Iris pigment epithelial cell (primary cell): Measurements from ENCODE around the gene PHF2.
"Not testable (repeated sequence)": the region's sequence is repeated elsewhere in the genome, so short reads cannot be mapped to it uniquely, and the experiment has no call there.

Source experiments
- DNase-seq: peaks from one replicate; pipeline ENCODE4 v3.0.0-alpha.2; 2011; ENCODE audit warnings: low read depth

The PHF2 gene

DNA sequence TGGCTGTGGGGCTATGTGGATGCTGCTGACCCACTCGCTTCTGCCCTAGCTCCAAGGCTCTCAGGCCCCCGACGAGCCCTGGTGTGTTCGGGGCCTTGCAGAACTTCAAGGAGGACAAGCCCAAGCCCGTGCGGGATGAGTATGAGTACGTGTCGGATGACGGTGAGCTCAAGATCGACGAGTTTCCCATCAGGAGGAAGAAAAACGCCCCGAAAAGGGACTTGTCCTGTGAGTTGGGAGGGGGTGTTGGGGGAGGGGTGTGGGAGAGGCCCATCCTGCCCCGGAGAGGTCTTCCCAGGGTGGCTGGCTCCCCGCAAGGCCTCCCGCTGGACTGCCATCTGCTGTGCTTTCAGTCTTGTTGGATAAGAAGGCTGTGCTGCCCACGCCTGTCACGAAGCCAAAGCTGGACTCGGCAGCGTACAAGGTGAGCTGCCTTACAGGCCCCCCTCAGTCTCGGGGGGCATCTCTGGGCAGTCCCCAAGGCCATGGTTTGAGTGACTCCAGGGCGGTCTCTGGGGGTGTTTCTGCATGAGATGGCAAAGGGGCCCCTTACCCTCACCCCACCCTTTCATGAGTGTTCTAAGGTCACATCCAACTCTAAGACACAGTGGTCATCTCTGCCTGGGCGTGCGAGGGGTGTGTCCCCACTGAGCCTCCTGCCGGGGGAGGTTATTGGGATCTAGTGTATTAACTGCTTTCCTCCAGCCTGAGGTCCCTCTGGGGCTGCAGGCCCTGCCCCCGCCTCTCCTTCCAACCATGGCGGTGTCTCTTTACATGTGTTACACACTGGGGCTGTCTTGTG, 89.5 kb downstream of the PHF2 start:
- DNase-seq = no peak

DNA sequence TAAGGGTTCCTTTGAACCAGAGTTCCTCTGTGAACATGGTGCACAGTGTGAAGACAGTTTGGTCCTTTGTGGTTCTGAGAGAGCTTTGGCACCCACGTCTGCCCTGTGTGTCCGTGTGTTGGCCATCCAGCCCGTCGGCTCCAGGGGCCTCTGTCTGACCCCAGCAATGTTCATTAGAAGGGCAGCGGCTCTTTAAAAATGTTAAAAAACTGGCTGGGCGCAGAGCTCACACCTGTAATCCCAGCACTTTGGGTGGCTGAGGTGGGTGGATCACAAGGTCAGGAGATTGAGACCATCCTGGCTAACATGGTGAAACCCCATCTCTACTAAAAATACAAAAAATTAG, 90.0 kb downstream of the PHF2 start:
- DNase-seq = not testable (repeated sequence)

DNA sequence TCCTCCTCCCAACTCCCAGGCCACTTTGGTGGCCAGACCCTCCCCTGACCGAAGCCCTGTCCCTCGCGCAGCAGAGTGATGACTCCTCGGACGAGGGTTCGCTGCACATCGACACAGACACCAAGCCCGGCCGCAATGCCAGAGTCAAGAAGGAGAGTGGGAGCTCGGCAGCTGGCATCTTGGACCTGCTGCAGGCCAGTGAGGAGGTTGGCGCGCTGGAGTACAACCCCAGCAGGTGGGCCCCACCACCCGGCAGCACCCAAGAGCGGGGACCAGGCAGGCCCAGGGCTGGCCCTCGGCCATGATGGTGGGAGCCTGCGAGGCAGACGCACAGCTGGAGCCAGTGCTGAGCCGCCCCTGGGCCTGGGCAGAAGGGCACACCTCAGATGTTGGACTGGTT, 90.6 kb downstream of the PHF2 start:
- DNase-seq = no peak

DNA sequence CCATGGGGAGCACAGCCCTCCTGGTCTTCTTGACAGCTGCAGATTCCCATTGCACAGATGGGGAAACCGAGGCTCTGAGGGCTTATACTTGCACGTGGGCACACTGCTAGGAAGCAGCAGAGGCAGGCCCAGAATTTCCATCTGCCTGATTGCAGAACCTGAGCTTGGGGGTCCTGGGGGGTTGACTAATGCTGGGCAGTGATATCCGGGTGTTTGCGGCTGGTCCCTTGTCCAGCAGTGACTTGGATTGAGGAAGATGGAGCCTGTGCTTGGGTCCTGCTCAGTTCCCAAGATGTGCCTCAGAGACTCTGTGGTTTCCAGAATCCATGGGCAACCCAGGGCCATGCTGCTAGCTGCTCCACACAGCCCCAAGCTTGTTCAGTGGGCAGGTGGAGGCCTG, 91.2 kb downstream of the PHF2 start:
- no peak for DNase-seq

DNA sequence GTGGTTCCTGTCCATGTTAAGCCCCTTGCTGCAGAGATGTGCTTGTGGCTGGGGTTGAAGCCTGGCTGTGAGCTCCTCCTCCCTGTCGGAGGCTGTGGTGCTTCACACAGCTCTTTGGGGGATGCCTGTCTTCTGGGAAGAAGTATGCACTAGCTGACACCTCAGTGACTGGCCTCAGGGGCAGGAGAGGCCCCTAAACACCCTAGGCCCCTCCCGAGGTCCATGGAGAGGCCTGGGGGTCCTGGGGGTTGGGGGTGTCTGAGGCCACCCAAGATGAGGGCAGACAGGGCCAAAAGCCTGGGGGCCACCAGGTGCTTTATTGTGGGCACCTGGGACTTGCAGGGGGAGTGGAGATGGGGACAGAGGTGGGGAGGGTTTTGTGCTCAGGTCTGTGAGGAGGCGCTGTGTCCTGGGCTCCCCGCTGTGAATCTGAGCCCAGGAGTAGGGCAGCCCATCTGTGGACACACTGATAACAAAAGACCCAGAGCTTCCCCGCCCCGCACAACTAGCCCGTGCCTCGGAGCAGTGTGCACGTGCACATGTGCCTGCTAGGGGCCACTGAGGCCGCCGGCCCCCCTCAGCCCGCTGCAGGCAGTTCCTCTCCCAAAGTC, 92.0 kb downstream of the PHF2 start:
- no peak for DNase-seq

DNA sequence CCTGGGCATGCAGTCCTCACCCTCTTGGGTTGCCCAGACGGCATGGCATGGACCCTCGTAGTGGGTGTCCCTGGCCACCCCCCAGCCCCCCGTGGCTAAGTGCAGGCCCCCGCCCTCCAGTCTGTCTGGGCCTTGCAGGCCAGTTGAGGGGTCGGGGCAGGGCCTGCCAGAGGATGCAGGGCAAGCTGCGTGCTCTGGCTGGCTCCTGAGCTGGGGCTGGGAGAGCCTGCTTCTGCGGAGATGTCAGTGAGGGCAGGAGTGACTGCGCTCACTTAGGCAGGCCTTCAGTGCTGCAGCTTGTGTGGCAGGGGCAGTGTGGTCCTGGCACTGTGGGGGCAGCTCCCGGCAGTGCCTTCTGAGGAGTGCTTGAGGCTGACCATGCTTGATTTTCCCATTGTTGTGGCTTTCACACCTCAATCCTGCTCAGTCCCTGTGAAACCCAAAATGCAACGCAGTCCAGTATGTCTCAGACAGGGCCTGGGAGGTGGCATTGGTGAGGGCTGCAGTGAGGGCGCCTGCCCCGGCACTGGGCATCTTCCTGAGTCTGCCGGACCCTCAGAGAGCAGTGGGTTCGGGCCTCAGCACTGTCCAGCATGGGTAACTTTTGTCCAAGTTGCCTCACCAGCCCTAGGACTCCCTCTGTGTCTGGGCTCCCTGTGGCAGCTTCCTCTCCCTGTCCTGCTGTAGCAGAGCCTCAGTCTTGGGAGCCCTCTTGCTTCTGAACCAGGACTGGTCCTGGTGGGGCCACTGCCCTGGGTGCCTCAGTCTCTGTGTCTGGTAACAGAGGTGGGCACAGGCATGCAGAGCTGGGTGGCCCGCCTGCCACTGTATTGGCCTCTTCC, 93.0 kb downstream of the PHF2 start:
- no peak for DNase-seq

DNA sequence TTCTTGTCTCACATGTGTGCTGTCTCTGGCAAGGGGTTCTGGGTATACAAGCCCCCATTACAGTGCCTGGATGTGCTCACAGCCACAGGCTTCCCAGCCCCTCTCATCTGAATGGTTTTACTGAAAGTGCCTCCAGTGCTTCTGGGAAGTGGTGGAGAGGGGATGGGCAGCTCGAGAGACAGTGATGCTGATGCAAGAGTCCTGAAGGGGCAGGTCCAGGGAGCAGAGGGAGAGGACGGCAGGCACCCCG, 93.5 kb downstream of the PHF2 start:
- no peak for DNase-seq

DNA sequence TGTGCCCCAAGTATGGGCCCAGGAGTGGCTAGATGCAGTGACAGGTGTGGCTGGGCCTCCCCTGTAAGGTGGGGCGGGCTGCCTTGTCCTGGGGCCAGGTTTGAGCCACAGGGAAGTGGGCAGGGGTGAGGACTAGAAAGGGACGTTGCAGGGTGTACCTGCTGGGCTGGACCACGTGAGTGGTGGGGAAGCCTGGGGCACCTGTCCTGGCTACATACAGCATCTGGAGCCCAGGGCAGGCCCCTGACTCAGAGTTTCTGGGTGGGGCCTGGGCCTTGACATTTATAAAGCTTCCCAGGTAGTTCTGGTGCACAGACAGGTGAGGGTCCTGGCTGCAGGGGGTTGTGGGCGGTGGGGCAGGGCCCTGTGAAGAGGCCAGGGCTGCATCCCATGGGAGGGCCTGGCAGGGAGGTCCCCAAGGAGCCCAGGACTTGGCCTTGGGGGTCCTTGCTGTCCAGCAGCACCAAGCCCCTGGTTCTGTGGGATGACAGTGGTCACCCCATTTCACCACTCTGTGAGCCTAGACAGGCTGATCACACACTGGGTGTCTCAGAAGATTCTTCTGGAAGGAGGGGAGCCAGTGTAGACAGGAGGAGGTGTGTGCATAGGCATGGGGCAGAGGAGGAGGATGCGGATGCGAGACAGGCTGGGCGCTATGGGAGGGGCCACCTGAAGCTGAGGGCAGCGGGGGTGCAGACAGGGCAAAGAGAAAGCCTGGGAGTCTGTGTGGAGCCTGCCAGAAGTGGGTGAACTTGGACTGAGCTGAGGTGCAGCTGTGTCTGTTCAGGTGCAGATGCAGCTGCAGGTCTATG, 94.0 kb downstream of the PHF2 start:
- DNase-seq = no peak

DNA sequence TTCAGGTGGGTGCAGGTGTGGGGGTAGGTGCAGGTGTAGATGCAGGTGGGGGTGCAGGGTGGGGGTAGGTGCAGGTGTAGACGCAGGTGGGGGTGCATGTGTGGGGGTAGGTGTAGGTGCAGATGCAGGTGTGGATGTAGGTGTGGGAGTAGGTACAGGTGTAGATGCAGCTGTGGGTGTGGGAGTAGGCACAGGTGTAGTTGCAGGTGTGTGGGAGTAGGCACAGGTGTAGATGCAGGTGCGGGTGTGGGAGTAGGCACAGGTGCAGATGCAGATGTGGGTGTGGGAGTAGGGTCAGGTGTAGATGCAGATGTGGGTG, 94.6 kb downstream of the PHF2 start:
- no peak for DNase-seq

DNA sequence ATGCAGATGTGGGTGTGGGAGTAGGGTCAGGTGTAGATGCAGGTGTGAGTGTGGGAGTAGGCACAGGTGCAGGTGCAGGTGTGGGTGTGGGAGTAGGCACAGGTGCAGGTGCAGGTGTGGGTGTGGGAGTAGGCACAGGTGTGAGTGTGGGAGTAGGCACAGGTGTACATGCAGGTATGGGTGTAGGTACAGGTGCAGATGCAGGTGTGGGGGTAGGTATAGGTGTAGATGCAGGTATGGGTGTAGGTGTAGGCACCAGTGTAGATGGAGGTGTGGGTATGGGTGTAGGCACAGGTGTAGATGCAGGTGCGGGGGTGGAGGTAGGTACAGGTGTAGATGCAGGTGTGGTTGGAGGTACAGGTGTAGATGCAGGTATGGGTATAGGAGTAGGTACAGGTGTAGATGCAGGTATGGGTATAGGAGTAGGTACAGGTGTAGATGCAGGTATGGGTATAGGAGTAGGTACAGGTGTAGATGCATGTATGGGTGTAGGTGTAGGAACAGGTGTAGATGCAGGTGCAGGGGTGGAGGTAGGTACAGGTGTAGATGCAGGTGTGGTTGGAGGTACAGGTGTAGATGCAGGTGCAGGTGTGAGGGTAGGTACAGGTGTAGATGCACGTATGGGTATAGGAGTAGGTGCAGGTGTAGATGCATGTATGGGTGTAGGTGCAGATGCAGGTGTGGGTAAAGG, 96.1 kb downstream of the PHF2 start:
- not testable (repeated sequence) for DNase-seq

DNA sequence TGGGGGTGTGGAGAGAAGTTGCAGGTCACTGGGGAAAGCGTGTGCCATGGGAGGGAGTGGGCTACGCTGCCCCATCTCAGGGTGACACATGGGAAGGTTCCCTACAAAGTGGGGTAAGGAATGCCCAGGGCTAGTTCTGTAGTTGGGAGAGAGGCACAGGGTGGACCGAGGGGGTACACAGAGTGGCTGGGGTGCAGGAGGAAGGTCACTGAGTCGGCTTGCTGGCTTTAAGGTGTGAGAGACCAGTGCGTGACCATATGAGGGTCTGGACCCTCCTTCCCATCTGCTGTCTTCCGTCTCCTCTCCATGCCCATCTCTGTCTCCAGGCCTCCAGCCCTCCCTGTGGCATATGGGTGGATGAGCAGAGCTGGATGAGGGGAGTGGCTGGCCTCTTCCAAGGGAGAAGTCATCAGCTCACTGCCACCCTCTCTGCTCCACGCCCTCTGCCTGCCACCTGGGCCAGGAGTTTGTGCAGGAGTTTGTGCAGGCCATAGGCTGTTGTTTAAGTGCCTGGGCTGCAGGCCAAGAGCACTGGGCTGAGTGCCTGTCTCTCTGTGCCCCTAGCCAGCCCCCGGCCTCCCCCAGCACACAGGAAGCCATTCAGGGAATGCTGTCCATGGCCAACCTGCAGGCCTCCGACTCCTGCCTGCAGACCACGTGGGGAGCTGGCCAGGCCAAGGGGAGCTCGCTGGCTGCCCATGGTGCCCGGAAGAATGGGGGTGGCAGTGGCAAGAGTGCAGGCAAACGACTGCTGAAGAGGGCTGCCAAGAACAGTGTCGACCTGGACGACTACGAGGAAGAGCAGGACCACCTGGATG, 96.8 kb downstream of the PHF2 start:
- no peak for DNase-seq

DNA sequence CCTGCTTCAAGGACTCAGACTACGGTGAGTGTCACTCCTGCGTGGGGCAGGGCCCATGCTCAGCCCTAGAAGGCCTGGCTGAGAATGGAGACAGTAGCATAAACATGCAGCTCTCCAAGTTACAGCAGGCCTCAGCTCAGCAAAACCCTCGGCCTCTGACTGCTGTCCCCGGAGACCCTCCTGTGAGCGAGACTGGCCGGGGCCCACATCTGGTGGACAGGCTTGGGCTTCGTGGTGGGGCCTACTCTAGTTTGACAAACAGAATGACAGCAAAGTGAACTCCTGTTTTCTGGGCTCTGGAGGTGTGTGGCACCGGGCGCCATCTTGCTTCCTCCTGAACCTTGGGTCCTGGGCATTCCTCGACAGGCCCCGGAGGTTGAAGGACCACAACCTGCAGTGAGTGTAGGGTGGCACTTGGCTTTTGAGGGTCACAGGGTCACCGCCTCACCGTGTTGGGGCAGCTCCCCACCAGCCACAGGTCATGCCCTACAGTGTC, 97.5 kb downstream of the PHF2 start:
- no peak for DNase-seq

DNA sequence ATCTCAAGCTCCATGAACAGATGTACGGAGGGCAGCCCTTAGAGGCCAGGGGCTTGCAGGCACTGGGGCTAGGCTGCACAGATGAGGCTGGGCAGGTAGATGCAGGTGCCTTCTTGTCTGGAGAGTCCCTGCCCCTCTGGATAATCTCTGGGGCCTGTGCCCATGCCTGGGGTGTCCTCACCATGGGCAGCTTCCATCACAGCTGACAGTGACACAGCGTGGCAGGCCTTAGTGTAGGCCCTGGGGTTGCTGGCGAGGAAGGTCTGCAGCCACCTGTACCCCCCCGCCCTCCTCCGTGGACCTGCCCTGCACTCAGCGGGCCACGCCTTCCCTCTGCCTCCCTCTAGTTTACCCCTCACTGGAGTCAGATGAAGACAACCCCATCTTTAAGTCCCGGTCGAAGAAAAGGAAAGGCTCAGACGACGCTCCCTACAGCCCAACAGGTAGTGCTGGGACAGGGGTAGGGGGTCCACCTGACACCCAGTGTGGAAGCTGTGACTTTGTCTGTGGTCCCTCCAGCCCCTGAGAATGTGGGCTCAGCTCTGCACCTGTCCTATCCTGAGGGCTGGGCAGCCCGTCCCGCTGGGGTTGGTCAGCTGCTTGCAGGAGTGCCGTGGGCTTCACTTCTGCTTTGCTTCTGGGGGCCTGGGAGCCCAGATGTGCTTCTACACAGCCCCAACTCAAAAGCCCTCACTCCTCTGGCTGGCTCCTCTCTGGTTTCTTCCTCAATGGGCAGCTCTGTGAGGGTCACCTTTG, 98.4 kb downstream of the PHF2 start:
- DNase-seq = no peak

DNA sequence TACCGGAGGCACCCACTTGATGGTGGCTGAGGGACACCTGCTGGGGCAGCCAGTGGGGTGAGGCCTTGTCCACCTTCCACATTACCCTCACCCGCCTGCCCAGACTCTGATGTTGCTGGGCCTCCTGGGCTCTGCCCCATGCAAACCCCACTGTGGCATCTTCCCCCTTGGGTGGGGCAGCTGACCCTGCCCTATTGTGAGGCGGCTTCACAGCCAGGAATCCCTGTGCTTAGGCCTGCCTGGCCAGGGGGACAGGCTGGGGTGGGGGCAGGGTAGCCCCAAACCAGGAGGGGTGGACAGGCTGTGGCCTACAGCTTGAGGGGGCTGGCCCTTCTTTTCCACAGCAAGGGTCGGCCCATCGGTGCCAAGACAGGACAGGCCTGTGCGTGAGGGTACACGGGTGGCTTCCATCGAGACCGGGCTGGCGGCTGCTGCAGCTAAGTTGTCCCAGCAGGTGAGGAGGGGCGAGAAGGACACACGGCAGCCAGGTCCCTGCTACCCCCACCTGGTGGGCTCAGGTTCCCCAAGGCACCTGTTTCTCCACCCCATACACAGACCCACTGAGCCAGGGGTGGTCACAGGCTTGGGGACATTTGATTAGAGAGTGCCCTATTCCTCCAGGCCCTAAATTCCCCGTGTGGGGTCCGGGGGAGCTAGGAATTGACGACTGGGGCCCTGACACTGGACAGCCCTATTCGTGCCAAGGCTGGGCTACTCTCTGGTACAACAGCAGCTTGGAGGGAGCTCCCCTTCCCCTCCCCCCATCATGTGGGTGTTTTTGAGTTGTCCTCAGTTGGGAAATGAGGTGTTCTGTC, 99.2 kb downstream of the PHF2 start:
- no peak for DNase-seq

DNA sequence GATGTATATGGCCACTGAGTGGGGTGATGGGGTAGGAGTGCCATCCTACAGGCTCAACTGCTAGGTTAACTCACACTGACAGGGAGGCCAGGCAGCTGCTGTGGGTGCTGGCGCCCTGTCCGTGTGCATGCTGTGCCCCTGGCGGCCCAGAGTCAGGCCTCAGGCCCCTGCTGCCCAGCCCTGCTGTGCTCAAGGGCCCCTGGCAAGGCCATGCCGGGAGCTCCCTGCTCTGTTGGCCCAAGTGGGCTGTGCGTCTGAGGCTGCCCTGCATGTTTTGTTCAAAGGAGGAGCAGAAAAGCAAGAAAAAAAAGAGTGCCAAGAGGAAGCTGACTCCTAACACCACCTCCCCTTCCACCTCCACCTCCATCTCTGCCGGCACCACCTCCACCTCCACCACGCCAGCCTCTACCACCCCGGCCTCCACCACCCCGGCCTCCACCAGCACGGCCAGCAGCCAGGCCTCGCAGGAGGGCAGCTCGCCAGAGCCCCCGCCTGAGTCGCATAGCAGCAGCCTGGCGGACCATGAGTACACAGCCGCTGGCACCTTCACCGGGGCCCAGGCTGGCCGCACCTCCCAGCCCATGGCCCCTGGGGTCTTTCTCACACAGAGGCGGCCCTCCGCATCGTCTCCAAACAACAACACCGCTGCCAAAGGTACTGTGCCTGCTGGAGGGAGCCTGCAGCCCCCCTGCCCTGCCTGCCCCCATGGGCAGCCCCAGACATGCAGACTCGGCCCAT, 100.1 kb downstream of the PHF2 start:
- DNase-seq = no peak

DNA sequence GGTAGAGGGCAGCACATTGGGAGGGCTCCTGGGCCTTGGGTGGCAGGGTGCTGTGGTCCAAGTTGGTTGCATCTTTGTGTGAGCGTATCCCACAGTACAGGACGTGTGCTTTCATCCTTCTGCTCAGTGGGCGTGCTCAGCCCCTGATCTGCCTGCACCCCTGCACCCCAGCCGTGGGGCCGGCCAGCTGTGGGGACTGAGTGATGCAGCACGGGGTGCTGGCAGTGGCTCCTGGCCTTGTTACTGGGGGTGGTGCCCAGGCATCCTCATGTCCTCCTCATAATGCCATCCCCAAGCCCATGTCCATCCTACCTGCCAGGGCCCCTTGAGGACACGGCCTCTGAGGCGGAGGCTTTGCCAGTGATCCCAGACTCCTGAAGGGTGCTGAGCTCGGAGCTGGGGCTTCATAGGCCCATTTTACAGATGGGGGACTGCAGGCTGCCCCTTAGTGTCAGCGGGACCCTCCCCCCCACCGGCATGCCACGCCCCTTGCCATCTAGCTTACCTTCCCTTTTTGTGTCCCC, 100.7 kb downstream of the PHF2 start:
- no peak for DNase-seq

DNA sequence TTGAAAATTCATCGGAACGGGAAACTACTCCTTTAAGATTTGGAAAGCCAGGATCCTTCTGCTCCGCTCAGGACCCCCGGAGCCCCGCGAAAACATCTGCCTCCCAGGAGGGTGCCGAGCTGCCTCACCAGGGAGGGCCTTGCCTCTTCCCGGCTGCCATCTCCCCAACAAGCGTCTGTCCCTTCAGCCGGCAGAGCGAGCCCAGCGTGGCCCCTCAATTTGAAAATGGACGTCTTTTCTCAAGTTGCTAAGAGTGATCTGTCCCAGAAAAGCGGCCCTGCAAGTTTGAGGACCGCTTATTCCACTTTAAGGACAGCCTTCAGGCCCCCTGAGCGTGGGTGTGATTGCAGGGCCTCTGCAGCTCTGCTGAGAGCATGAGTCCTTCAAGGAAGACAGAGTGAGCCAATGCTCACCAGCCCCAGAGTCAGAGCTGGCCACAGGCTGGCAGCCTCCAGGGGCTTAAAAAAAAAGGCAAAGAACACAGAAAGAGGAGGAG, 101.3 kb downstream of the PHF2 start:
- no peak for DNase-seq
